SU-DHL-6 (cell line): ENCODE data around the gene CD101.

Experiments
- H2AFZ ChIP-seq: fragments of 200-600 bp; sonication (generic); 2 replicates; pipeline ENCODE4 v1.6.1; 2014; ENCODE audit warnings: low read depth, mild to moderate bottlenecking, moderate library complexity, mixed read lengths, antibody characterized with exemption, low read length; ENCODE audit not compliant: severe bottlenecking
- H3F3A ChIP-seq: fragments of 200-600 bp; shearing (Covaris generic); 2 replicates; pipeline ENCODE4 v1.6.0; 2016; ENCODE audit warnings: antibody characterized with exemption, mild to moderate bottlenecking; ENCODE audit not compliant: insufficient read depth
- H3K27ac ChIP-seq: fragments of 200-600 bp; sonication (generic); 2 replicates; pipeline ENCODE4 v1.5.1; 2016; ENCODE audit warnings: low read depth, mild to moderate bottlenecking, low read length, moderate library complexity, mixed read lengths
- H3K27me3 ChIP-seq: fragments of 200-600 bp; sonication (generic), shearing (Covaris generic); 2 replicates; pipeline ENCODE4 v1.6.0; 2014; ENCODE audit warnings: mild to moderate bottlenecking, low read length
- H3K36me3 ChIP-seq: fragments of 200-600 bp; sonication (generic); 2 replicates; pipeline ENCODE4 v1.6.1; 2014; ENCODE audit warnings: mild to moderate bottlenecking, low read length, mixed read lengths
- H3K4me2 ChIP-seq: fragments of 300-600, 200-600 bp; shearing (Covaris generic), sonication (generic); 2 replicates; pipeline ENCODE4 v1.6.0; 2014; ENCODE audit warnings: low read length, low read depth, mild to moderate bottlenecking; ENCODE audit not compliant: poor library complexity, severe bottlenecking
- H3K4me3 ChIP-seq: fragments of 200-600 bp; sonication (generic); 2 replicates; pipeline ENCODE4 v1.5.1; 2014; ENCODE audit warnings: antibody characterized with exemption, low read length, mild to moderate bottlenecking, mixed read lengths; ENCODE audit not compliant: insufficient read depth, poor library complexity, severe bottlenecking
- H3K79me2 ChIP-seq: fragments of 200-600 bp; sonication (generic); 2 replicates; pipeline ENCODE4 v1.6.1; 2014; ENCODE audit warnings: mild to moderate bottlenecking, low read length, moderate library complexity; ENCODE audit not compliant: insufficient read depth
- H3K9ac ChIP-seq: fragments of 200-600 bp; sonication (generic); 2 replicates; pipeline ENCODE4 v1.7.0; 2014; ENCODE audit warnings: mild to moderate bottlenecking, low read length
- H3K9me2 ChIP-seq: fragments of 200-600 bp; sonication (generic); replicated peaks from 2 replicates; pipeline ENCODE4 v1.6.1; 2014; ENCODE audit warnings: low read length; ENCODE audit not compliant: insufficient read depth
- H3K9me3 ChIP-seq: fragments of 200-600 bp; sonication (generic); 2 replicates; pipeline ENCODE4 v1.6.1; 2014; ENCODE audit warnings: low read length, mixed read lengths; ENCODE audit not compliant: insufficient read depth
- H4K20me1 ChIP-seq: fragments of 200-600 bp; sonication (generic); 2 replicates; pipeline ENCODE4 v1.6.1; 2014; ENCODE audit warnings: low read depth, mild to moderate bottlenecking, antibody characterized with exemption, low read length, moderate library complexity, mixed read lengths
- CTCF ChIP-seq: fragments of 200-600 bp; sonication (generic); IDR thresholded peaks from one replicate; pipeline ENCODE4 v1.5.1; 2017; ENCODE audit warnings: antibody characterized with exemption, mild to moderate bottlenecking, low read length, moderate library complexity; ENCODE audit not compliant: insufficient read depth, poor library complexity, severe bottlenecking
- EZH2phosphoT487 ChIP-seq: fragments of 200-600 bp; sonication (generic), shearing (Covaris generic); conservative IDR thresholded peaks from 2 replicates; pipeline ENCODE4 v1.6.1; 2018; ENCODE audit warnings: mild to moderate bottlenecking, antibody characterized with exemption, low read length, moderate library complexity, mixed read lengths

CD101 gene

GRCh38 chr1:117047271-117047670 lies 45.7 kb downstream of the CD101 start:
- Histone ChIP-seq H4K20me1 (no peaks in the 10 kb centered on the region), H3K27me3 (no peaks in the 10 kb centered on the region), H3K79me2 (no peaks in the 10 kb centered on the region), H3K36me3 (peaks cover 7% of the 10 kb centered on the region; the same call in 1 of the 2 replicates), H3F3A (no peaks in the 10 kb centered on the region), H3K4me2 (no peak overlapping the region), H3K9me3 (no peaks in the 10 kb centered on the region), H3K9ac (no peak overlapping the region), H3K4me3 (no peak overlapping the region), H2AFZ (no peak overlapping the region), H3K27ac (no peak overlapping the region), H3K9me2 (no peaks in the 10 kb centered on the region)
- TF ChIP-seq CTCF (no peak), EZH2phosphoT487 (no peak)

GRCh38 chr1:117049857-117050256 lies 48.3 kb downstream of the CD101 start:
- H3K4me3 ChIP-seq: no peak overlapping the region
- H2AFZ ChIP-seq: no peak overlapping the region
- no peaks in the 10 kb centered on the region for H4K20me1 ChIP-seq
- H3K27ac ChIP-seq: no peak overlapping the region
- no peak overlapping the region for H3K4me2 ChIP-seq
- H3K9me2 ChIP-seq: no peaks in the 10 kb centered on the region
- H3K9ac ChIP-seq: no peak overlapping the region
- H3K79me2 ChIP-seq: no peaks in the 10 kb centered on the region
- H3K9me3 ChIP-seq: no peaks in the 10 kb centered on the region
- H3K36me3 ChIP-seq: peaks cover under 1% of the 10 kb centered on the region; the same call in 1 of the 2 replicates
- no peak for TF ChIP-seq EZH2phosphoT487
- no peak for TF ChIP-seq CTCF
- H3K27me3 ChIP-seq: no peaks in the 10 kb centered on the region
- no peaks in the 10 kb centered on the region for H3F3A ChIP-seq

- H3F3A ChIP-seq: no peaks in the 10 kb centered on the region
- no peaks in the 10 kb centered on the region for H3K9me3 ChIP-seq
- H3K4me3 ChIP-seq: no peak overlapping the region
- H3K79me2 ChIP-seq: no peaks in the 10 kb centered on the region
- no peaks in the 10 kb centered on the region for H3K36me3 ChIP-seq
- peak overlapping the region; percentile 7 for H2AFZ ChIP-seq
- TF ChIP-seq EZH2phosphoT487: no peak
- TF ChIP-seq CTCF: no peak
- peak overlapping the region; percentile 39 for H3K4me2 ChIP-seq
- H3K9ac ChIP-seq: peak overlapping the region; percentile 28
- no peaks in the 10 kb centered on the region for H3K9me2 ChIP-seq
- H3K27ac ChIP-seq: no peak overlapping the region; the same call in 1 of the 2 replicates
- no peaks in the 10 kb centered on the region for H4K20me1 ChIP-seq
- no peaks in the 10 kb centered on the region for H3K27me3 ChIP-seq
These were observed 49.9 kb downstream of the CD101 start for GRCh38 chr1:117051224-117052064.
